ENCODE results near the gene NUP205. TPM values are rescaled to one million over a fixed set of nuclear protein-coding genes. Genes with fewer than 3 reads are reported as not detected.

Gene NUP205
- total and polyA plus RNA-seq, 2 donors (not counting 1 experiment from before 2014, with no cell fraction given) = 31.4 to 70.3 TPM

DNA sequence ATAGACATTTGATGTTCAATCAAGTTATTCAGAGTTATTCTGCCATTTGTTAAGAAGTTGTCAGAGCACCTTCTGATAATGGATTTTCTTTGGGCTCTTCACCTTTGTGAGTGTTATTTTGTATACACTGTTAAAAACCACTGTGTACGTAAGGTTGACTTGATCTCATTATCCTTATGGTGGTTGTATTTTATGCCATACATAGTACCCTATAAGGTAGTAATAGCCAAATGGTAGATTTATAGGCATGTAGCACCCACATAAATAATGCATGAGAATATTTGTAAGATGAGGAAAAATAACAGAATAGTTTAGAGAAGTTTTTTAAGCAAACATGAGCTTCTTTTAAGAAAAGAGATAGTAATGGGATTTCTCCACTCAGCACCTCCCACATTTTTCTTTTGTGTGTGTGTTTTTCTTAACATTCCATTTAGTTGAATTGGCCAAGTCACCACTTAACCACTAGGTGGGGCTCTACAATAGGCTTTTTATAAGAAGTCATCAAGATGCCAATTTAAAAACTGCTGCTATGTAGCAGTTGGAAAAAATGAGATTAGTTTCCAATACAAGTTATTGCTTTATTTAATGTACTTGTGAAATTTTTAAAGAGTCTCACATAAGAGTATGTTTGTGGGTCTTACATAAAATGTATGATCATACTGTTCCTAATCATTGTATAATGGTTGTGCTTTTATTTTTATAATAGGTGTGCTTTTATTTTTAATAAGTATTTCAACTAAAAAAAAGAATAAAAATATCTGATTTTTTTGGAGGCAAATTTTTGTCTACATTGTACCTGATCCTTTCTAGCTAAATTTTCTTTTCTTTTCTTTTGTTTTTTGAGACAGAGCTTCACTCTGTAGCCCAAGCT is 63.5 kb downstream of the NUP205 start:
- H3K4me1 Mint-ChIP-seq = no peaks in the 10 kb centered on the region
- Histone ChIP-seq H3K4me3 (ENCODE audit: control extremely low read depth in 1 of 5, extremely low read depth in 1 of 5, insufficient read depth in 1 of 5, low read depth in 2 of 5, low read length in 4 of 5) (no peak overlapping the region), H3K9me3 (ENCODE audit: control extremely low read depth in 1 of 3, control insufficient read depth in 2 of 3, insufficient read depth in 1 of 3, low read length in 2 of 3) (no peaks in the 10 kb centered on the region), H3K27me3 (replicated peaks in 1 of 4; ENCODE audit: control extremely low read depth in 1 of 4, control insufficient read depth in 3 of 4, insufficient read depth in 4 of 4, low read length in 3 of 4) (no peaks in the 10 kb centered on the region), H3K4me1 (ENCODE audit: control insufficient read depth in 2 of 2, insufficient read depth in 2 of 2, low read length in 2 of 2) (no peaks in the 10 kb centered on the region), H2AFZ (ENCODE audit: insufficient read depth, low read depth, low read length, poor library complexity, severe bottlenecking) (no peak overlapping the region), H4K20me1 (ENCODE audit: control insufficient read depth, insufficient read depth, low read length, poor library complexity, severe bottlenecking) (no peaks in the 10 kb centered on the region), H3K27ac (ENCODE audit: low read length in 2 of 2) (no peak overlapping the region), H3K9ac (ENCODE audit: low read length) (no peak overlapping the region), H3K36me3 (replicated peaks in 1 of 2; ENCODE audit: control extremely low read depth in 1 of 2, control insufficient read depth in 1 of 2, extremely low read depth in 1 of 2, insufficient read depth in 2 of 2, low read length in 1 of 2) (peaks cover 4 to 50% of the 10 kb centered on the region in 2 experiments), H3K4me2 (replicated peaks; ENCODE audit: low read depth, low read length, poor library complexity, severe bottlenecking) (no peak overlapping the region), H3K79me2 (ENCODE audit: control insufficient read depth, insufficient read depth, low read length) (no peaks in the 10 kb centered on the region)
- no peak overlapping the region for H3K4me3 Mint-ChIP-seq
- ChIA-PET CTCF (interaction anchor here (0.6 to 3.4 kb wide), 16 partner anchors 8 to 1189 kb away, joined by 3 to 16 read pairs (median 4); partner anchors contain the start of gene STMP1), POLR2A (no interaction called here)
- no CpG with 5 or more reads among the region's 1 CpG for WGBS (ENCODE audit: insufficient coverage)
- ATAC-seq (ENCODE audit: low read depth) = no peak
- H3K27me3 Mint-ChIP-seq = no peaks in the 10 kb centered on the region
- no peak overlapping the region for H3K27ac Mint-ChIP-seq
- TF ChIP-seq EZH2 (IDR thresholded peaks at IDR 0.05; ENCODE audit: borderline replicate concordance, insufficient read depth, low read depth, low read length, poor library complexity, severe bottlenecking) = no peak
- TF ChIP-seq, protein P1, sequence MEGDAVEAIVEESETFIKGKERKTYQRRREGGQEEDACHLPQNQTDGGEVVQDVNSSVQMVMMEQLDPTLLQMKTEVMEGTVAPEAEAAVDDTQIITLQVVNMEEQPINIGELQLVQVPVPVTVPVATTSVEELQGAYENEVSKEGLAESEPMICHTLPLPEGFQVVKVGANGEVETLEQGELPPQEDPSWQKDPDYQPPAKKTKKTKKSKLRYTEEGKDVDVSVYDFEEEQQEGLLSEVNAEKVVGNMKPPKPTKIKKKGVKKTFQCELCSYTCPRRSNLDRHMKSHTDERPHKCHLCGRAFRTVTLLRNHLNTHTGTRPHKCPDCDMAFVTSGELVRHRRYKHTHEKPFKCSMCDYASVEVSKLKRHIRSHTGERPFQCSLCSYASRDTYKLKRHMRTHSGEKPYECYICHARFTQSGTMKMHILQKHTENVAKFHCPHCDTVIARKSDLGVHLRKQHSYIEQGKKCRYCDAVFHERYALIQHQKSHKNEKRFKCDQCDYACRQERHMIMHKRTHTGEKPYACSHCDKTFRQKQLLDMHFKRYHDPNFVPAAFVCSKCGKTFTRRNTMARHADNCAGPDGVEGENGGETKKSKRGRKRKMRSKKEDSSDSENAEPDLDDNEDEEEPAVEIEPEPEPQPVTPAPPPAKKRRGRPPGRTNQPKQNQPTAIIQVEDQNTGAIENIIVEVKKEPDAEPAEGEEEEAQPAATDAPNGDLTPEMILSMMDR (IDR thresholded peaks at IDR 0.05) = peak; percentile 99
- intact Hi-C loops (cut with micrococcal nuclease) = loop anchor here (2.0 to 5.0 kb wide), 2 partner anchors 14 to 34 kb away; no protein-coding TSS in a partner anchor
- H3K9me3 Mint-ChIP-seq (ENCODE audit: insufficient read depth) = no peaks in the 10 kb centered on the region
- peak; percentile 54 for DNase-seq
